ENCODE measurements around the gene SH3BP5. TPM values are rescaled to one million over a fixed set of nuclear protein-coding genes. Genes with fewer than 3 reads are reported as not detected.
A peak's percentile ranks its signal among the peaks of the same experiment; 100 is the strongest.

SH3BP5 gene
- total and polyA plus RNA-seq, 4 donors = 56.3 to 113 (median 89.2) TPM

GRCh38 chr3:15272426-15273196 is 59.8 kb downstream of the SH3BP5 start:
- H3K27ac ChIP-seq (ENCODE audit: low read depth, low read length) = no peak overlapping the region

GRCh38 chr3:15271785-15272381 is 60.5 kb downstream of the SH3BP5 start:
- Histone ChIP-seq H3K4me1 (ENCODE audit: control insufficient read depth, insufficient read depth, low read length) (peaks cover 13% of the 10 kb centered on the region), H3K36me3 (ENCODE audit: control insufficient read depth, insufficient read depth, low read length) (peaks cover 6% of the 10 kb centered on the region), H3K27me3 (ENCODE audit: control insufficient read depth, insufficient read depth, low read length) (no peaks in the 10 kb centered on the region), H3K27ac (ENCODE audit: low read depth, low read length) (no peak overlapping the region), H3K9me3 (ENCODE audit: control insufficient read depth, insufficient read depth, low read length) (no peaks in the 10 kb centered on the region), H3K4me3 (ENCODE audit: low read depth, low read length) (no peak overlapping the region)
- no peak for DNase-seq (ENCODE audit: low read depth in 4 of 6, low spot score in 6 of 6)
- WGBS (ENCODE audit: insufficient coverage) = 63% methylated on average over 12 of the region's 14 CpGs

More at GRCh38 chr3:15272426-15273196, 59.8 kb downstream of the SH3BP5 start:
- H3K4me1 ChIP-seq (ENCODE audit: control insufficient read depth, insufficient read depth, low read length) = peaks cover 13% of the 10 kb centered on the region
- no peaks in the 10 kb centered on the region for H3K9me3 ChIP-seq (ENCODE audit: control insufficient read depth, insufficient read depth, low read length)
- no peak for DNase-seq (ENCODE audit: low read depth in 4 of 6, low spot score in 6 of 6)
- peaks cover 6% of the 10 kb centered on the region for H3K36me3 ChIP-seq (ENCODE audit: control insufficient read depth, insufficient read depth, low read length)
- H3K4me3 ChIP-seq (ENCODE audit: low read depth, low read length) = no peak overlapping the region
- no peaks in the 10 kb centered on the region for H3K27me3 ChIP-seq (ENCODE audit: control insufficient read depth, insufficient read depth, low read length)
- 79% methylated on average over 5 of the region's 7 CpGs for WGBS (ENCODE audit: insufficient coverage)

- Histone ChIP-seq H3K9me3 (ENCODE audit: control insufficient read depth, insufficient read depth, low read length) (no peaks in the 10 kb centered on the region), H3K4me1 (ENCODE audit: control insufficient read depth, insufficient read depth, low read length) (peaks cover 8% of the 10 kb centered on the region), H3K4me3 (ENCODE audit: low read depth, low read length) (no peak overlapping the region), H3K36me3 (ENCODE audit: control insufficient read depth, insufficient read depth, low read length) (peaks cover 8% of the 10 kb centered on the region), H3K27me3 (ENCODE audit: control insufficient read depth, insufficient read depth, low read length) (no peaks in the 10 kb centered on the region), H3K27ac (ENCODE audit: low read depth, low read length) (no peak overlapping the region)
- DNase-seq (ENCODE audit: low read depth in 4 of 6, low spot score in 6 of 6) = no peak
- WGBS (ENCODE audit: insufficient coverage) = 73% methylated on average over 2 of the region's 4 CpGs
These were observed 61.4 kb downstream of the SH3BP5 start for GRCh38 chr3:15271030-15271429.

- peak in 1 of 6 donors; percentile 66 for DNase-seq (ENCODE audit: low read depth in 4 of 6, low spot score in 6 of 6)
- peaks cover 8% of the 10 kb centered on the region for H3K4me1 ChIP-seq (ENCODE audit: control insufficient read depth, insufficient read depth, low read length)
- 87% methylated on average over 29 of the region's 29 CpGs for WGBS (ENCODE audit: insufficient coverage)
- no peaks in the 10 kb centered on the region for H3K9me3 ChIP-seq (ENCODE audit: control insufficient read depth, insufficient read depth, low read length)
- H3K4me3 ChIP-seq (ENCODE audit: low read depth, low read length) = no peak overlapping the region
- H3K27ac ChIP-seq (ENCODE audit: low read depth, low read length) = no peak overlapping the region
- peaks cover 9% of the 10 kb centered on the region for H3K36me3 ChIP-seq (ENCODE audit: control insufficient read depth, insufficient read depth, low read length)
- no peaks in the 10 kb centered on the region for H3K27me3 ChIP-seq (ENCODE audit: control insufficient read depth, insufficient read depth, low read length)
These were observed 63.0 kb downstream of the SH3BP5 start for GRCh38 chr3:15269091-15269989.

- DNase-seq (ENCODE audit: low read depth in 4 of 6, low spot score in 6 of 6) = peak; percentile 43 to 93 (median 67)
- H3K4me3 ChIP-seq (ENCODE audit: low read depth, low read length) = no peak overlapping the region
- H3K36me3 ChIP-seq (ENCODE audit: control insufficient read depth, insufficient read depth, low read length) = peaks cover 9% of the 10 kb centered on the region
- no peaks in the 10 kb centered on the region for H3K9me3 ChIP-seq (ENCODE audit: control insufficient read depth, insufficient read depth, low read length)
- H3K4me1 ChIP-seq (ENCODE audit: control insufficient read depth, insufficient read depth, low read length) = peaks cover 8% of the 10 kb centered on the region
- H3K27ac ChIP-seq (ENCODE audit: low read depth, low read length) = no peak overlapping the region
- no peaks in the 10 kb centered on the region for H3K27me3 ChIP-seq (ENCODE audit: control insufficient read depth, insufficient read depth, low read length)
- 22% methylated on average over 13 of the region's 15 CpGs for WGBS (ENCODE audit: insufficient coverage)
These were observed 64.3 kb downstream of the SH3BP5 start for GRCh38 chr3:15268033-15268631.

GRCh38 chr3:15267502-15267901 is 64.9 kb downstream of the SH3BP5 start:
- no peak for DNase-seq (ENCODE audit: low read depth in 4 of 6, low spot score in 6 of 6)
- Histone ChIP-seq H3K9me3 (ENCODE audit: control insufficient read depth, insufficient read depth, low read length) (no peaks in the 10 kb centered on the region), H3K4me1 (ENCODE audit: control insufficient read depth, insufficient read depth, low read length) (peaks cover 8% of the 10 kb centered on the region), H3K36me3 (ENCODE audit: control insufficient read depth, insufficient read depth, low read length) (peaks cover 9% of the 10 kb centered on the region), H3K27me3 (ENCODE audit: control insufficient read depth, insufficient read depth, low read length) (no peaks in the 10 kb centered on the region), H3K4me3 (ENCODE audit: low read depth, low read length) (no peak overlapping the region), H3K27ac (ENCODE audit: low read depth, low read length) (no peak overlapping the region)
- 78% methylated on average over 1 of the region's 3 CpGs for WGBS (ENCODE audit: insufficient coverage)

GRCh38 chr3:15266510-15267376 is 65.6 kb downstream of the SH3BP5 start:
- no peak overlapping the region for H3K4me3 ChIP-seq (ENCODE audit: low read depth, low read length)
- H3K4me1 ChIP-seq (ENCODE audit: control insufficient read depth, insufficient read depth, low read length) = peaks cover 8% of the 10 kb centered on the region
- H3K9me3 ChIP-seq (ENCODE audit: control insufficient read depth, insufficient read depth, low read length) = no peaks in the 10 kb centered on the region
- H3K27ac ChIP-seq (ENCODE audit: low read depth, low read length) = no peak overlapping the region
- no peak for DNase-seq (ENCODE audit: low read depth in 4 of 6, low spot score in 6 of 6)
- peaks cover 9% of the 10 kb centered on the region for H3K36me3 ChIP-seq (ENCODE audit: control insufficient read depth, insufficient read depth, low read length)
- no peaks in the 10 kb centered on the region for H3K27me3 ChIP-seq (ENCODE audit: control insufficient read depth, insufficient read depth, low read length)
- 67% methylated on average over 11 of the region's 13 CpGs for WGBS (ENCODE audit: insufficient coverage)

GRCh38 chr3:15265655-15266509 is 66.5 kb downstream of the SH3BP5 start:
- Histone ChIP-seq H3K4me1 (ENCODE audit: control insufficient read depth, insufficient read depth, low read length) (peaks cover 8% of the 10 kb centered on the region), H3K27ac (ENCODE audit: low read depth, low read length) (no peak overlapping the region), H3K4me3 (ENCODE audit: low read depth, low read length) (no peak overlapping the region), H3K27me3 (ENCODE audit: control insufficient read depth, insufficient read depth, low read length) (no peaks in the 10 kb centered on the region), H3K36me3 (ENCODE audit: control insufficient read depth, insufficient read depth, low read length) (peaks cover 10% of the 10 kb centered on the region), H3K9me3 (ENCODE audit: control insufficient read depth, insufficient read depth, low read length) (no peaks in the 10 kb centered on the region)
- WGBS (ENCODE audit: insufficient coverage) = 88% methylated on average over 19 of the region's 19 CpGs
- DNase-seq (ENCODE audit: low read depth in 4 of 6, low spot score in 6 of 6) = no peak
